ENCODE results near the gene ATP6AP1. TPM values are rescaled to one million over a fixed set of nuclear protein-coding genes. Genes with fewer than 3 reads are reported as not detected.
A peak's percentile ranks its signal among the peaks of the same experiment; 100 is the strongest.

Gene ATP6AP1
- total and polyA plus RNA-seq, 2 of the 13 experiments (the other 11 are each of a cell fraction or from before 2014, with no cell fraction given), result 56.7 to 110 TPM

- TF ChIP-seq PAXIP1 (CRISPR knock-in tag; conservative IDR thresholded peaks at IDR 0.05), result peak; percentile 35; the same call in 1 of the 2 replicates
- TF ChIP-seq SMAD9 (CRISPR knock-in tag; IDR thresholded peaks at IDR 0.05), result no peak
- TF ChIP-seq FOXJ3 (CRISPR knock-in tag; IDR thresholded peaks at IDR 0.05; ENCODE audit: borderline replicate concordance), result no peak
- TF ChIP-seq ZNF891 (CRISPR knock-in tag; IDR thresholded peaks at IDR 0.05), result peak; percentile 25; the same call in 1 of the 2 replicates
- no peak for TF ChIP-seq NBN (conservative IDR thresholded peaks at IDR 0.05)
- TF ChIP-seq MLX (CRISPR knock-in tag; IDR thresholded peaks at IDR 0.05), result no peak
- 0 out of 2 replicates have a peak, but pooled peaks have one; percentile 55 for TF ChIP-seq ZNF160 (CRISPR knock-in tag; IDR thresholded peaks at IDR 0.05)
- no peak for TF ChIP-seq MTA1 (CRISPR knock-in tag; IDR thresholded peaks at IDR 0.05; ENCODE audit: borderline replicate concordance)
- no peak for TF ChIP-seq ZFP41 (CRISPR knock-in tag; IDR thresholded peaks at IDR 0.05; ENCODE audit: borderline replicate concordance)
- no peak for TF ChIP-seq TERF1 (CRISPR knock-in tag; IDR thresholded peaks at IDR 0.05)
- TF ChIP-seq PHF21A (CRISPR knock-in tag; IDR thresholded peaks at IDR 0.05), result peak; percentile 62; the same call in 1 of the 2 replicates
- TF ChIP-seq AKNA (CRISPR knock-in tag; IDR thresholded peaks at IDR 0.05; ENCODE audit: borderline replicate concordance), result no peak
- TF ChIP-seq ZNF781 (CRISPR knock-in tag; IDR thresholded peaks at IDR 0.05; ENCODE audit: borderline replicate concordance, not compliant biosample characterization), result no peak
- no peak for TF ChIP-seq BATF2 (CRISPR knock-in tag; IDR thresholded peaks at IDR 0.05)
- TF ChIP-seq HMG20B (CRISPR knock-in tag; conservative IDR thresholded peaks at IDR 0.05), result no peak
These were observed at the start of gene ATP6AP1 (continued) for GRCh38 chrX:154428176-154429171.
